Measurements from ENCODE around the gene PARVG. TPM values are rescaled to one million over a fixed set of nuclear protein-coding genes. Genes with fewer than 3 reads are reported as not detected.

Gene PARVG
- total and polyA plus RNA-seq, 2 experiments from 2014 or later: not detected

DNA sequence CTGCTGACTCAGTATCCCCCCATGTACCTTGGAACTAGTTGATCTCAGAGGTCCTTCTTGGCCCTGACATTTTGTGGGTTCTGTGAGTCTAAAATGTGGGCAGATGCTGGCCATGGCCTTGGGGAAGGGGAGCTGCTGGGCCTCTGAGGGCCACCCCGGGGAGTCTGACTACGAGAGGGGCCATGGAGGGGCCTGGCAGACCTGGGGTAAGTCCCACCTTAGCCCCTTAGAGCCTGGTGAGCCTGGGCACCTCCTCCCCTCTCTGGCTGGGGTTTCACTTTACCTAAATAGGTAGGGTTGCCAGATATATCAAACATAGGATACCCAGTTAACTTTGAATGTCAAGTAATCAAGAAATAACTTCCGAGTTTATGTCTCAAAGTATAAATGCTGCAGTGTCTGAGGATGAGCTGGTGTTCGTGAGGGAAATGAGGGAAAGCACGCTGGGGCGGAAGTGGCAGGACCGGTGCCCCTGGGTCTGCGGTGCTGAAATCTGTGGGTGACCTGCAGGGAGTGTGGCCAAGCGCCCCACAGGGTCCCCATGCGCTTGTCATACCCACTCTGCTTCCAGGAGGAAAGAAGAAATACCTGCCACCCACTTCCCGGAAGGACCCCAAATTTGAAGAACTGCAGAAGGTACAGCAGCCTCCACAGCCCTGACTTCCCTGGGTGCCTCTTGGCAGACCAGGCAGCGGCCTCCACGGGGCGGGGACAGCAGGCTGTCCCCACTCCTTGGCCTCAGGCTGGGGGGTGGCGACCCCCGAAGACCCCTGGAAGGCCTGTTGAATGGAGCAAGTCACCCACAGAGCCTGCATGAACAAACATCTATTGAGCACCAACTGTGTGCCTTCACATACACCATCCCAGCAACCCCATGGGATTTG, 4.8 kb downstream of the PARVG start:
- Histone ChIP-seq H3K27ac (no peak overlapping the region), H3K4me2 (ENCODE audit: unreplicated experiment) (no peak overlapping the region), H3F3A (ENCODE audit: insufficient read depth) (no peaks in the 10 kb centered on the region), H4K20me1 (ENCODE audit: insufficient read depth) (no peaks in the 10 kb centered on the region), H3K9ac (no peak overlapping the region), H3K4me1 (ENCODE audit: insufficient read depth) (no peaks in the 10 kb centered on the region), H3K79me2 (ENCODE audit: insufficient read depth) (no peaks in the 10 kb centered on the region), H2AFZ (no peak overlapping the region), H3K9me2 (ENCODE audit: insufficient read depth) (no peaks in the 10 kb centered on the region), H3K4me3 (no peak overlapping the region), H3K9me3 (ENCODE audit: low read depth) (no peaks in the 10 kb centered on the region), H3K36me3 (ENCODE audit: low read depth) (no peaks in the 10 kb centered on the region), H3K27me3 (replicated peaks; ENCODE audit: insufficient read depth) (peaks cover 12% of the 10 kb centered on the region)
- no peak for DNase-seq
- in situ Hi-C loops (cut with MboI): no loop called here
- no peak for TF ChIP-seq EZH2phosphoT487 (IDR thresholded peaks at IDR 0.05; ENCODE audit: insufficient read depth, low read depth)
- TF ChIP-seq EZH2 (IDR thresholded peaks at IDR 0.05; ENCODE audit: insufficient read depth, poor library complexity, severe bottlenecking): no peak
- WGBS, 2 experiments (ENCODE audit: low coverage in 1 of 2, low lambda C conversion rate in 2 of 2, missing lambda C conversion rate in 2 of 2): 69 to 77% methylated on average over 16 of the region's 16 CpGs

DNA sequence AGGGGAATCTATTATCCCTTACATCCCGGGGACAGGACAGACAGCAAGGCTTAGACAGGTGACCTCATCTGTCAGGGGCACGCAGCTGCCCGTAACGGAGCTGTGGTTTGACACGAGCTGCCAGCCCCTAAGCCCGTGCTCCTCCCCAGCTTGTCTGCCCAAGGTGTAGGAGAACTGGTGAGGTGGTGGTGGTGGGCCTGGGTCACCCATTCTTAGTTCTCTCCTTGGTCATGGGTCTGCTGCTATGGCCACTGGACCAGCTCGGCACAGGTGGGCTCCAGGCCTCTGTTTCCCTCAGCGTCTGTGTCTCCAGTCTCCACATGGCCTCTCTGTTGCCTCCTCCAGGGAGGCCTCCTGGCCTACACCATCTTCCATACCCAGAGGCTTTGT, 5.4 kb downstream of the PARVG start:
- Histone ChIP-seq H3K79me2 (ENCODE audit: insufficient read depth) (no peaks in the 10 kb centered on the region), H3K4me1 (ENCODE audit: insufficient read depth) (no peaks in the 10 kb centered on the region), H3K27me3 (replicated peaks; ENCODE audit: insufficient read depth) (peaks cover 7% of the 10 kb centered on the region; the same call in 1 of the 2 replicates), H3K9me3 (ENCODE audit: low read depth) (no peaks in the 10 kb centered on the region), H3K36me3 (ENCODE audit: low read depth) (no peaks in the 10 kb centered on the region), H3K4me2 (ENCODE audit: unreplicated experiment) (no peak overlapping the region), H3K27ac (no peak overlapping the region), H3F3A (ENCODE audit: insufficient read depth) (no peaks in the 10 kb centered on the region), H2AFZ (no peak overlapping the region), H3K9ac (no peak overlapping the region), H3K4me3 (no peak overlapping the region), H4K20me1 (ENCODE audit: insufficient read depth) (no peaks in the 10 kb centered on the region), H3K9me2 (ENCODE audit: insufficient read depth) (no peaks in the 10 kb centered on the region)
- WGBS, 2 experiments (ENCODE audit: low coverage in 1 of 2, low lambda C conversion rate in 2 of 2, missing lambda C conversion rate in 2 of 2): 59 to 75% methylated on average over 8 of the region's 8 CpGs
- no peak for DNase-seq
- no peak for TF ChIP-seq EZH2phosphoT487 (IDR thresholded peaks at IDR 0.05; ENCODE audit: insufficient read depth, low read depth)
- TF ChIP-seq EZH2 (IDR thresholded peaks at IDR 0.05; ENCODE audit: insufficient read depth, poor library complexity, severe bottlenecking): no peak
- in situ Hi-C loops (cut with MboI): no loop called here

DNA sequence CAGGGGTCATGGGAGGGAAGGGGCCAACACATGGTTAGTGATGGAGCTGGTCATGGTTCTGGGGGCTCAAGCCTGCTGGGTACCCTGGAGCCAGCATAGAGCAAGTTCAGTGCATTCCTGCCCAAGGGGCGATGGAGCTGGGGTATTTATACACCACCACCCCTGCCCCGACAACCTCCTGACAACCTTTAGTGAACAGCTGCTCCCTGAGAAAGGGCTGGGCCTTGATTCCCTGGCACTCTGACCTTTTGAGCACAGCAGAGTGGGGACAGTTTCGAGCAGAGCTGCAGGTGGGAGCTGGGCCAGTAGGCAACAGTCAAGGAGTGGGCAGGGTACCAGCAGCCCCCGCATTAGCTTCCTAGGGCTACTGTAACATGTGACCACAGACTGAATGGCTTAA, 6.0 kb downstream of the PARVG start:
- TF ChIP-seq EZH2 (IDR thresholded peaks at IDR 0.05; ENCODE audit: insufficient read depth, poor library complexity, severe bottlenecking) (no peak), EZH2phosphoT487 (IDR thresholded peaks at IDR 0.05; ENCODE audit: insufficient read depth, low read depth) (no peak)
- no peak overlapping the region for H2AFZ ChIP-seq
- H3K4me1 ChIP-seq (ENCODE audit: insufficient read depth): no peaks in the 10 kb centered on the region
- H3K9ac ChIP-seq: no peak overlapping the region
- no peak overlapping the region for H3K27ac ChIP-seq
- peaks cover 7% of the 10 kb centered on the region; the same call in 1 of the 2 replicates for H3K27me3 ChIP-seq (replicated peaks; ENCODE audit: insufficient read depth)
- WGBS, 2 experiments (ENCODE audit: low coverage in 1 of 2, low lambda C conversion rate in 2 of 2, missing lambda C conversion rate in 2 of 2): 78 to 81% methylated on average over 4 of the region's 4 CpGs
- no peak for DNase-seq
- no peaks in the 10 kb centered on the region for H3K36me3 ChIP-seq (ENCODE audit: low read depth)
- no peaks in the 10 kb centered on the region for H3K9me2 ChIP-seq (ENCODE audit: insufficient read depth)
- H3F3A ChIP-seq (ENCODE audit: insufficient read depth): no peaks in the 10 kb centered on the region
- in situ Hi-C loops (cut with MboI): no loop called here
- no peaks in the 10 kb centered on the region for H3K79me2 ChIP-seq (ENCODE audit: insufficient read depth)
- no peaks in the 10 kb centered on the region for H4K20me1 ChIP-seq (ENCODE audit: insufficient read depth)
- H3K4me2 ChIP-seq (ENCODE audit: unreplicated experiment): no peak overlapping the region
- H3K4me3 ChIP-seq: no peak overlapping the region
- H3K9me3 ChIP-seq (ENCODE audit: low read depth): no peaks in the 10 kb centered on the region

DNA sequence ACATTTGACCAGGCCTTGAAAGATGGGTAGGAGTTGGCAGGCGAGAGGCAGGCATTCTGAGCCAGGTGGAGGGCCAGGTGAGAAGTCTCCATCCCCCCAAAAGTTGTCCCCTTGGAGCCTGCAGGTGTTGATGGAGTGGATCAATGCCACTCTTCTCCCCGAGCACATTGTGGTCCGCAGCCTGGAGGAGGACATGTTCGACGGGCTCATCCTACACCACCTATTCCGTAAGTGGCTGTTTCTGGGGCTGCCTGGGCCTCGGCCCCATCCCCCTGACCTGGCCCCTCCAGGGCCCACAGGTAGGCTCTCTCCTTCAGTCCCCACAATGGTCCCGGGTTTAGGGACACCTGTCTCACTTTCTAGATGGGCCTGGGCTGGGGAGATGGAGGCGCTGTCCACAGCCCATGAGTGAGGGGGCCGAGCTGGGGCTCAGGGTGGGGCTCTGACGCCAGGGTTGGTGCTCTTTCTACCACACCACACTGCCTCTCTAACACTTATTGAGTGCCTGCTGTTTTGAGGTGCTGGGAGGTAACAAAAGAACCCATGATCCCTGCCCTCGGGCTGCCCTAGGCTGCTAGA, 7.0 kb downstream of the PARVG start:
- Histone ChIP-seq H3K9me3 (ENCODE audit: low read depth) (no peaks in the 10 kb centered on the region), H3K27ac (no peak overlapping the region), H3K36me3 (ENCODE audit: low read depth) (no peaks in the 10 kb centered on the region), H3F3A (ENCODE audit: insufficient read depth) (no peaks in the 10 kb centered on the region), H3K9me2 (ENCODE audit: insufficient read depth) (no peaks in the 10 kb centered on the region), H3K4me3 (no peak overlapping the region), H3K9ac (no peak overlapping the region), H3K79me2 (ENCODE audit: insufficient read depth) (no peaks in the 10 kb centered on the region), H3K27me3 (replicated peaks; ENCODE audit: insufficient read depth) (peaks cover 7% of the 10 kb centered on the region; the same call in 1 of the 2 replicates), H3K4me1 (ENCODE audit: insufficient read depth) (no peaks in the 10 kb centered on the region), H3K4me2 (ENCODE audit: unreplicated experiment) (no peak overlapping the region), H2AFZ (no peak overlapping the region), H4K20me1 (ENCODE audit: insufficient read depth) (no peaks in the 10 kb centered on the region)
- DNase-seq: no peak
- in situ Hi-C loops (cut with MboI): no loop called here
- TF ChIP-seq EZH2phosphoT487 (IDR thresholded peaks at IDR 0.05; ENCODE audit: insufficient read depth, low read depth): no peak
- WGBS, 2 experiments (ENCODE audit: low coverage in 1 of 2, low lambda C conversion rate in 2 of 2, missing lambda C conversion rate in 2 of 2): 76 to 80% methylated on average over 11 to 12 of the region's 12 CpGs

All from GM23248 (cell line).